ENCODE data around the gene SFSWAP.
"Not testable (repeated sequence)": the region's sequence is repeated elsewhere in the genome, so short reads cannot be mapped to it uniquely, and the experiment has no call there.

The SFSWAP gene

GRCh38 chr12:131737150-131737827 is 26.4 kb downstream of the SFSWAP start:
- DNase-seq: no peak

- no peak for DNase-seq
Observed at GRCh38 chr12:131738196-131738595, 27.3 kb downstream of the SFSWAP start.

GRCh38 chr12:131740626-131741025 is 29.7 kb downstream of the SFSWAP start:
- no peak for DNase-seq

GRCh38 chr12:131742761-131743160 is 31.9 kb downstream of the SFSWAP start:
- not testable (repeated sequence) for DNase-seq

- DNase-seq: not testable (repeated sequence)
Observed at GRCh38 chr12:131743410-131743809, 32.5 kb downstream of the SFSWAP start.

GRCh38 chr12:131743880-131744279 is 33.0 kb downstream of the SFSWAP start:
- not testable (repeated sequence) for DNase-seq

- DNase-seq: not testable (repeated sequence)
Observed at GRCh38 chr12:131744675-131745074, 33.8 kb downstream of the SFSWAP start.

GRCh38 chr12:131745706-131746105 is 34.8 kb downstream of the SFSWAP start:
- no peak for DNase-seq

GRCh38 chr12:131747276-131748177 is 36.6 kb downstream of the SFSWAP start:
- no peak for DNase-seq

- no peak for DNase-seq
Observed at GRCh38 chr12:131749618-131750315, 38.9 kb downstream of the SFSWAP start.

GRCh38 chr12:131751335-131751734 is 40.4 kb downstream of the SFSWAP start:
- DNase-seq: no peak

GRCh38 chr12:131752451-131752850 is 41.6 kb downstream of the SFSWAP start:
- no peak for DNase-seq

GRCh38 chr12:131753005-131753404 is 42.1 kb downstream of the SFSWAP start:
- DNase-seq: no peak

GRCh38 chr12:131753757-131754156 is 42.9 kb downstream of the SFSWAP start:
- no peak for DNase-seq

- no peak for DNase-seq
Observed at GRCh38 chr12:131754184-131754583, 43.3 kb downstream of the SFSWAP start.

GRCh38 chr12:131755305-131756113 is 44.6 kb downstream of the SFSWAP start:
- DNase-seq: peak; percentile 16

GRCh38 chr12:131756441-131756840 is 45.6 kb downstream of the SFSWAP start:
- no peak for DNase-seq

GRCh38 chr12:131757111-131757510 is 46.2 kb downstream of the SFSWAP start:
- DNase-seq: no peak

- DNase-seq: no peak
Observed at GRCh38 chr12:131758016-131758739, 47.3 kb downstream of the SFSWAP start.

- DNase-seq: no peak
Observed at GRCh38 chr12:131759176-131759575, 48.3 kb downstream of the SFSWAP start.

GRCh38 chr12:131761638-131762037 is 50.7 kb downstream of the SFSWAP start:
- DNase-seq: no peak

- no peak for DNase-seq
Observed at GRCh38 chr12:131764738-131765137, 53.8 kb downstream of the SFSWAP start.

All from RPMI8226 (cell line).